ENCODE measurements around the gene DTNBP1. TPM values are rescaled to one million over a fixed set of nuclear protein-coding genes. Genes with fewer than 3 reads are reported as not detected.

DTNBP1 gene
- total RNA-seq, 1 donor from 2014 or later: 5.6 TPM

DNA sequence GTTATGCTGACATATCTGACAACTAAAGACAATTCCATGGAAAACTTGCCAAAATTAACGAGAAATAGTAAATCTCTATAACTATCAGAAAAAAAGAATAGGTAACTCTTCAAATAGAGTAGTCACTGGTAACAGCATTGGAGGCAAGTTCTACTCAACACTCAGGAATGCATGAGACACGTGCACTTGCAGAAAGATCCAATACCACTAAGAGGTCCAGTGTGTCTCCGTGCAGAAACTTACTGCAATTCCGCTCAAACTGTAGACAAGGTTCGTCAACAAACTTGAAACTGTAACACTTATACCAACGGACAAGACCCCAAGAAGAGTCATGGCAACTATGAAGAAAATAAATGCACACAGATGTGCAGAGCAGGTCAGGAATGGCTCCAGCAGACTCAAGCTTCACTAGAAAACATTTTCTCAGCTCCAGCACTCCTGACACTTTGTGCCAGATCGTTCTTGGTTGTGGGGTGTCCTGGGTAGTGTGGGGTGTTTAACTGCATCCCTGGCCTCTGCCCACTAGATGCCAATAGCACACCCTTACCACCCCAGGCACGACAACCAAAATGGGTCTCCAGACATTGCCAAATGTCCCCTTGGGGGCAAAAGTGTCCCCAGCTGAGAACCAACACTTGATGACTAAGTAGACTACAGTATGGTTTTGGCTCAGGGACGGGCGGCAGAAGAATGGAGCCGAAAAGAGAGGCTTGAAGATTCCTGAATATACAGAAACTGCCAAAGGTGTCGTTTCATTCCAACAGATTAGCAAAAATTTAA lies 134.8 kb downstream of the DTNBP1 start:
- H3K4me3 ChIP-seq: no peak overlapping the region
- peaks cover 10 to 58% of the 10 kb centered on the region in 2 donors for H3K36me3 ChIP-seq

DNA sequence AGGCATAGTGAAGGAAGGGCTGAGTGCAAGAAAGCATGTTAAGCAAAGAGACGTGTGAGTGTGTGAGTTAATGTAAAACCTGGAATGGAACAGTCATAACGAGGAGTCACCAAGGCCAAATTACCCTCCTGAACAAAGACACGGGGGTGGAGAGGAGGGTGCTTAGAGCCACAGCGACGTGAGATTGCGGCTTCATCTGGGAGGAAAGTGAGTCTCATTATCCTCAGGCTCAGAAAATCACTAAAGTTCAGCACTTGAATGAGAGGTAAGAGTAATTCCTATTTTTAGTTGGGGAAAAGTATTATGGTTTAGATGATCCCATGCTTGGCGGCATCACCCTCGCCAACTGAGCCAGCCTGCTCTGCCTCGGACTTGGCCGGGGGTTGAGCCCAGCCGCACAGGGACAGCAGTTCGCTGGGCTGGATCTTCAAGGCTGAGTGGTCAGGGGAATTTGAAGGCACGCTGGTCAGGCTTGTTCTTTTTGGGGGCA lies 136.6 kb downstream of the DTNBP1 start:
- H3K9me3 ChIP-seq: no peaks in the 10 kb centered on the region
- peak in 1 of 2 donors; percentile 37 for DNase-seq (ENCODE audit: low spot score in 2 of 2)
- no peak overlapping the region for H3K4me3 ChIP-seq
- H3K4me1 ChIP-seq: no peaks in the 10 kb centered on the region
- H3K27me3 ChIP-seq: no peaks in the 10 kb centered on the region
- H3K36me3 ChIP-seq: peaks cover 15 to 64% of the 10 kb centered on the region in 2 donors
- intact Hi-C loops (cut with DNase I): no loop called here
- TF ChIP-seq, protein P1, sequence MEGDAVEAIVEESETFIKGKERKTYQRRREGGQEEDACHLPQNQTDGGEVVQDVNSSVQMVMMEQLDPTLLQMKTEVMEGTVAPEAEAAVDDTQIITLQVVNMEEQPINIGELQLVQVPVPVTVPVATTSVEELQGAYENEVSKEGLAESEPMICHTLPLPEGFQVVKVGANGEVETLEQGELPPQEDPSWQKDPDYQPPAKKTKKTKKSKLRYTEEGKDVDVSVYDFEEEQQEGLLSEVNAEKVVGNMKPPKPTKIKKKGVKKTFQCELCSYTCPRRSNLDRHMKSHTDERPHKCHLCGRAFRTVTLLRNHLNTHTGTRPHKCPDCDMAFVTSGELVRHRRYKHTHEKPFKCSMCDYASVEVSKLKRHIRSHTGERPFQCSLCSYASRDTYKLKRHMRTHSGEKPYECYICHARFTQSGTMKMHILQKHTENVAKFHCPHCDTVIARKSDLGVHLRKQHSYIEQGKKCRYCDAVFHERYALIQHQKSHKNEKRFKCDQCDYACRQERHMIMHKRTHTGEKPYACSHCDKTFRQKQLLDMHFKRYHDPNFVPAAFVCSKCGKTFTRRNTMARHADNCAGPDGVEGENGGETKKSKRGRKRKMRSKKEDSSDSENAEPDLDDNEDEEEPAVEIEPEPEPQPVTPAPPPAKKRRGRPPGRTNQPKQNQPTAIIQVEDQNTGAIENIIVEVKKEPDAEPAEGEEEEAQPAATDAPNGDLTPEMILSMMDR (IDR thresholded peaks at IDR 0.05): no peak
- no peak overlapping the region for H3K27ac ChIP-seq

More for the DNA sequence above, 134.8 kb downstream of the DTNBP1 start:
- H3K27ac ChIP-seq: no peak overlapping the region
- no peaks in the 10 kb centered on the region for H3K27me3 ChIP-seq
- intact Hi-C loops (cut with DNase I): no loop called here
- TF ChIP-seq, protein P1 (IDR thresholded peaks at IDR 0.05): no peak
- no peaks in the 10 kb centered on the region for H3K4me1 ChIP-seq
- no peaks in the 10 kb centered on the region for H3K9me3 ChIP-seq
- no peak for DNase-seq (ENCODE audit: low spot score in 2 of 2)

DNA sequence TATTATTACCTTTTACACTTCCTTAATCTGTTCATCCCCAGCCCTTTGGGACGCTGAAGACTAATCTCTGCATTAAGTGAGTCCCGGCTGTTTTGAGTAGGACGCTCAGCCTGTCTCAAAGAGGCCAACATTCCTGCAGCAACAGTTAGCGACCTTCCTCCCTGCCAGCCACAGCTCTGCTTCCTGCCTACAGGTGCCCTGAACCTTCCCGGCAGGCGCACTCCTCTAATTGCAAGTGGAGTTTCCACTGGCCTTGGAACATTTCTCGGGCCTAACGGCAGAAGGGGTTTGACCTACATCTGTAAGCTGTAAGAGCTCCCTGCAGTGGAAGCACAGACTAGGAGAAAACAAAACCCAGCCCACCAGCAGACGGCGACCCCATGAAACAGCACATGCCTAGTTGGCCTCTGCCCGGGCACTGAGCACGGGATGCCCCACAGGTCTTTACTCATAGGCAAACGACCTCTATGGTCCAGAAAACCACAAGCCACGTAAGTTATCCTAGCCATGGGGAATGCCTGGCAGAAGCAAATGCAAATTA lies 137.9 kb downstream of the DTNBP1 start:
- no peaks in the 10 kb centered on the region for H3K9me3 ChIP-seq
- H3K4me3 ChIP-seq: no peak overlapping the region
- DNase-seq (ENCODE audit: low spot score in 2 of 2): peak in 1 of 2 donors; percentile 59
- H3K36me3 ChIP-seq: peaks cover 22 to 64% of the 10 kb centered on the region in 2 donors
- TF ChIP-seq, protein P1 (IDR thresholded peaks at IDR 0.05): no peak
- no peaks in the 10 kb centered on the region for H3K4me1 ChIP-seq
- H3K27me3 ChIP-seq: no peaks in the 10 kb centered on the region
- intact Hi-C loops (cut with DNase I): no loop called here
- no peak overlapping the region for H3K27ac ChIP-seq

DNA sequence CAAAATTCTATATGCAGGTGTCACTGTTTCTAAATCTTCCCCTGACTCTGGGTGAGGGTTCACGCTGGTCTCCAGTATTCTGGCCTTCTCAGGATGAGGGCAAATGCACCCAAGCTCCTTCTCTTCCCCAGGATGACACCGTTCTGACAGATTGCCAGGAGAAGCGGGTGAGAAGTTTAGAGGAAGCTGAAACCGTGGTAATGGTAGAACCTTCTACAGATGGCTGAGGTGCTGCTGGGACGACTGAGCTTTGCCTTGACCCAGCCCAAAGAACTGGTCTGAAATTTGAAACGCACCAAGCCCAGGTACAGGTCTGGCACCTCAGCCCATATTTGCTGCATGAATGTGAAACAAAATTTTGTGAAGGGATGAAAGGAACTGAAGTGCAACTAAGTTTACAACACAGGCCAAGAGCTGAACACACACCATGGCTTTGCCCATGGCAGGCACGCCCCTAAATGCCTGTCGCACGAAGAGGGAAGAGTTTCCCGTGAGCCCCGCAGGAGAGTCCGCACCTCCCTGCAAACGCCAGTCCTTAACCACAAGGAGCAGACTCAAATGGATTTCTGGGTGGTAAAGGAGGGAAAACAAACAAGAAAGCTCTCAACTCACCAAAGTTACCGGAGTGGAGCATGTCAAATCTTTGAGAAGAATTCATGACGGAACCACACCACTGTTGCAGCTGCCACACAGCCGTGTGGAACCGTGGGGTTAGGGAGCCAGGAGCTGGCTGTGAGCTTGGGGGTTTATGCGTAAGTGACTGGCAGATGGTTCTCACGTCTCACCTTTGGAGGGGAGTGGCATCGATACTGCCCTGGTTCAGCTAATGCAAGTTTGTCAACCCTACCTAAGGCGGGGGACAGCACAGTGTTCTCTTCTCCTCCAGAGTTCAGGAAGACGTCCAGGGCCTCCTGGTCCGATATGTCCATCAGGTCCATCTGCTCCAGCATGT lies 138.9 kb downstream of the DTNBP1 start:
- Histone ChIP-seq H3K4me1 (no peaks in the 10 kb centered on the region), H3K4me3 (no peak overlapping the region), H3K27me3 (no peaks in the 10 kb centered on the region), H3K9me3 (no peaks in the 10 kb centered on the region), H3K36me3 (peaks cover 22 to 69% of the 10 kb centered on the region in 2 donors), H3K27ac (no peak overlapping the region)
- intact Hi-C loops (cut with DNase I): no loop called here
- TF ChIP-seq, protein P1 (IDR thresholded peaks at IDR 0.05): no peak
- DNase-seq (ENCODE audit: low spot score in 2 of 2): peak in 1 of 2 donors; percentile 50

DNA sequence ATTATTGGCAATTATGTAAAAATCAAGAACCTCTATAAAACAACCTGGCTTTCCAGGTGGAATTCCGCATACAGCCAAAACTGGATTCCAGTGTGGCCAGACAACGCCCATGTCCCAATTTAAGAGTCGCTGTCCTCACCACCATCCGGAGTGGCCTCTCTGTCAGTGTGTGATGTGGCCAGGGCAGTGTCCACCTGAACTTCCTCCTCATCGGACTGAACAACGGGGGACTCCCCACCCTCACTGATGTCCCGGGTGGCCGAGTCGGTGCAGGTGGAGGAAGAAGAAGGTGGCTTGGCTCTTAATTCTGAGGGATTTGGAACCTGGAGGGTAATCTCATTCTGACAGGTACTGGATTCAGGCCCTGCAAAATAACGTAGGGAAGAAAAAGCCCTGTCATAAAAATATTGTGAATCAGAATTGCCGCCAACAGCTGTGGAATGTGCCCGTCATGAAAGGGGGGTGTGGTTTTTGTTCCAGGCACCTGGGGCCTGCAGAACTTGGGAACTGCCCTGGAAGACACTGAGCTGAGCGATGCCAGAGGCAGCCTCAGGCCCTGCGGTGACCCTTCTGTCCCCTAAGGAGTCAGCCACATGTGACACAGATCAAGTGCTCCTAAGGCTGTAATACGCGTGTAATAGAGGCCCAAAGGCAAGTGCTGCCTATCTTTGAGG lies 139.8 kb downstream of the DTNBP1 start:
- DNase-seq (ENCODE audit: low spot score in 2 of 2): peak in 1 of 2 donors; percentile 45
- no peak overlapping the region for H3K27ac ChIP-seq
- H3K36me3 ChIP-seq: peaks cover 30 to 71% of the 10 kb centered on the region in 2 donors
- no peaks in the 10 kb centered on the region for H3K9me3 ChIP-seq
- H3K4me1 ChIP-seq: no peaks in the 10 kb centered on the region
- intact Hi-C loops (cut with DNase I): no loop called here
- H3K4me3 ChIP-seq: no peak overlapping the region
- H3K27me3 ChIP-seq: no peaks in the 10 kb centered on the region
- TF ChIP-seq, protein P1 (IDR thresholded peaks at IDR 0.05): no peak

Data from ascending aorta (tissue), 2 donors.